Erythroblast (primary cell): Measurements from ENCODE around the gene CTNNA3.

Experiments used
- GATA1 ChIP-seq: IDR thresholded peaks from 2 replicates; pipeline ENCODE4 v1.6.1; 2011; ENCODE audit warnings: low read depth, mild to moderate bottlenecking, control low read depth, low read length, moderate library complexity
- POLR2A ChIP-seq: IDR thresholded peaks from 2 replicates; pipeline ENCODE4 v1.6.1; 2011; ENCODE audit warnings: mild to moderate bottlenecking, low read length

- TF ChIP-seq POLR2A (no peak), GATA1 (no peak)
Observed at GRCh38 chr10:65964205-65964604, 1731.8 kb downstream of the CTNNA3 start.
